ACHN (cell line): ENCODE results near the gene YIF1A.
"Not testable (repeated sequence)": the region's sequence is repeated elsewhere in the genome, so short reads cannot be mapped to it uniquely, and the experiment has no call there.

ENCODE experiments used
- DNase-seq: peaks from one replicate; pipeline ENCODE4 v3.0.0-alpha.2; 2015
- in situ Hi-C: cut with HindIII; loops from 2 replicates; pipeline ENCODE4 v1.10.0; 2017; ENCODE audit warnings: low sequenced_read_pairs, low pct_ligation_motif_present, low pct_unique_long_range_greater_than_20kb

YIF1A gene

GRCh38 chr11:66264914-66265313, 24.0 kb downstream of the YIF1A start:
- no peak for DNase-seq
- in situ Hi-C loops: no loop called here

- in situ Hi-C loops: no loop called here
- DNase-seq: no peak
Observed at GRCh38 chr11:66264383-66264782, 24.6 kb downstream of the YIF1A start.

- DNase-seq: no peak
- in situ Hi-C loops: no loop called here
Observed at GRCh38 chr11:66263785-66264184, 25.2 kb downstream of the YIF1A start.

DNA sequence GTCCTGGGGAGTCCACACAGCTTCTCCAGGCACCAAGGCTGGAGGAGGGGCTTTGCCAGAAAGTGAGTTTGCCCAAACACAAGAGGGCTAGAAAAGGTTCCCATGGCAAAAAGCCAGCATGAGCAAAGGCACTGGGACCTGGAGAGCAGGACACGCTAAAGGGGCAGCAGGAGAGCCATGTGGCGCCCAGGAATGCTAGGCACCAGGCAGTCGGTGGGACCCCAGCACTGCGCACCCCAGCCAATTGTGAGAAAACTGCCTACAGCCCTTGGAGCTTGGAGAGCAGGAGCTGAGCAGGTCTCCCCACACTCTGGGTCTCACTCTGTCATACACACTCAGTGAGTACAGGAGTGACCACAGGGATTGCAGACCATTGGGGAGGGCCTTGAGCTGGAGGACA, 25.7 kb downstream of the YIF1A start:
- in situ Hi-C loops: no loop called here
- DNase-seq: no peak

DNA sequence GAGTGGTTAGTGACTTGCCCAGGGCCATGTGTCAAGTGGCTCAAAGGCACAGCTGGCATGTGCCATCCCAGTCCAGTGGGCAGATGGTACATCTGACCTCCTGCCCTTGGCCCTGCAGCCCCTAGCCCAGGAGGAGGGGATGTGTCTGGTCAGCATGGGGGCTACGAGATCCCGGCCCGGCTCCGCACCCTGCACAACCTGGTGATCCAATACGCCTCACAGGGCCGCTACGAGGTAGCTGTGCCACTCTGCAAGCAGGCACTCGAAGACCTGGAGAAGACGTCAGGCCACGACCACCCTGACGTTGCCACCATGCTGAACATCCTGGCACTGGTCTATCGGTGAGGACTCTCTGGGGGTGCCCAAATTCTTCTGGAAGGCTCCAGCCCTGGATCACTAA, 26.2 kb downstream of the YIF1A start:
- no peak for DNase-seq
- in situ Hi-C loops: no loop called here

GRCh38 chr11:66262191-66262590, 26.8 kb downstream of the YIF1A start:
- in situ Hi-C loops: no loop called here
- DNase-seq: no peak

DNA sequence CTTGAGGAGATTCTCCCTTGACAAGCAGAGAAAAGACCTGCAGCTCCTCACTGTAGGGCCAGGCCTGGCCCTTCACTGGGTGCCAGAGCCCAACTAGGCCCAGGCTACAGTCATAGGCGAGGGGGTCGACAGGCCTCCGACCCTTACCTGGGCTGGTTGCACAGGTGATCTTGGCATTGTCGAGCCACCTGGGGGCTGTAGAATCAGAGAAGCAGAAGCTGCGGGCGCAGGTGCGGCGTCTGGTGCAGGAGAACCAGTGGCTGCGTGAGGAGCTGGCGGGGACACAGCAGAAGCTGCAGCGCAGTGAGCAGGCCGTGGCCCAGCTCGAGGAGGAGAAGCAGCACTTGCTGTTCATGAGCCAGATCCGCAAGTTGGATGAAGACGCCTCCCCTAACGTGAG, 27.4 kb downstream of the YIF1A start:
- in situ Hi-C loops: no loop called here
- no peak for DNase-seq

DNA sequence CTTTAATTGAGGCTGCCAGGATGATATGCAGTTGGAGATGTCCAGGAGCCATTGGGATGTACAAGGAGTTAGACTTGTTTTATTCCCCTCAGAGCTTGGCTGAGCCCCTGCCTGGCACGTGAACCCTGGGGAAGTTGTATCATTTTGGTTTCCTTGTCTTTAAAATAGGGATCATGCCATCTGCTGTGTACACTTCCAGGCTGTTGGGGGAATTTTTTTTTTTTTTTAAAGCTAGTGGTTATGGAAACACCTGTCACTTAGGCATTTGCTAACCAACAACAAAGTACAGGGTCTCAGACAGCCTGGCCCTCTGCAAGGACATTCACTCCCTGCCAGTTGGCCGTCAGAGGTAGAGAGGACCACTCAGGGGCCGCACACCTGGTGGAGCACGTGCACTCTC, 29.0 kb downstream of the YIF1A start:
- DNase-seq: no peak
- in situ Hi-C loops: no loop called here

- in situ Hi-C loops: no loop called here
- DNase-seq: no peak
Observed at GRCh38 chr11:66259225-66259624, 29.7 kb downstream of the YIF1A start.

GRCh38 chr11:66258473-66258893, 30.5 kb downstream of the YIF1A start:
- in situ Hi-C loops: no loop called here
- DNase-seq: no peak

- in situ Hi-C loops, DNase-seq: not testable (repeated sequence)
Observed at GRCh38 chr11:66253081-66253480, 35.9 kb downstream of the YIF1A start.

DNA sequence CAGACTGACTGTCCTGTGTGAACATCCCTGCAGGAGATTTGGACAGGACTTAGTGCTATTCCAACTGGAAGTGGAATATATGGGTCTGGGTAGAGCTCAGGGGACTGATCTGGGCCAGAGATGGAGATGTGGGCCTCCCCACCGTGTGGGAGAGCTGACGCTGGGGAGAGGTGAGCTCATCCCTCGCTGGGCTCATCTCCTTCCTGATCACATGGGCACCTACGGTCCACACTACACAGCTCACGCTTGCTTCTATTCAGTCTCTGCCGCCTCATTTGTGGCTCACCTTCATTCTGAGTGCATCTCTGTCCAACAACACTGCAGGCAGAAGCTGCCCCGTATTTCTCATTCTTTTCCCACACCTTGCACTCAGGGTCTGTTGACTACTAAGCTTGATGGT, 37.1 kb downstream of the YIF1A start:
- in situ Hi-C loops: no loop called here
- no peak for DNase-seq

DNA sequence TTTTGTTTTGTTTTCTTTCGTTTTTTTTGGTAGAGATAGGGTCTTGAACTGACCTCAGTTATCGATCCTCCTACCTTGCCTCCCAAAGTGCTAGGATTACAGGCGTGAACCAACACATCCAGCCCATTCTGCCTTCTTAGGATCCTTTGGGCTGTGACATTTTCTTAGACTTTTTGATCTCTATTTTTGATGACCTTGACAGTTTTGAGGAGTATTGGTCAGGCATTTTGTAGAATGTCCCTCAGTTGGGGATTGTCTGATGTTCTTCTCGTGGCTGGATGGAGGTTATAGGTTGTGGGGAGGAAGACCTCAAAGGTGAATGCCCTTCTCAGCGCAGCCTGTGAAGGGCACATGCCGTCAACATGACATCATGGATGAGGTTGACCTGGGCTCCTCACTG, 40.0 kb downstream of the YIF1A start:
- in situ Hi-C loops: no loop called here
- no peak for DNase-seq

DNA sequence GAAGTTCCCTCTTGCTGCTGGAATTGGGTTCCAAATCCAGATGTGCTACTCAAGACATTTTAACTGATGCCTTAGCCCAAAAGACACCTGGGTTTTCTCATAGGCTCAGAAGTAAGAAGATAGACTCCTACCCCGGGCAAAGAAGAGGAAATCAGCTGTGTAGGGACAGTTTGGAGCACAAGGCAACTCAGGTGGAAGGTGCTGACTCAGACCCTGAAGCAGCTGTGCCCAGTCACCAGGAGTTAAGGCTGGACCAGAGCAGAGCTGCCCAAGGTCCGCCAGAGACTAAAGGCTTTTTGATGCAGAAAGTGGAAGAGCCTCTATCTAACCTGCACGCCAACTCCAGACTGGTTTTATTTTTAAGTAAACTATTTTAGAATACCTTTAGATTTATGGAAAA, 41.1 kb downstream of the YIF1A start:
- in situ Hi-C loops: no loop called here

DNA sequence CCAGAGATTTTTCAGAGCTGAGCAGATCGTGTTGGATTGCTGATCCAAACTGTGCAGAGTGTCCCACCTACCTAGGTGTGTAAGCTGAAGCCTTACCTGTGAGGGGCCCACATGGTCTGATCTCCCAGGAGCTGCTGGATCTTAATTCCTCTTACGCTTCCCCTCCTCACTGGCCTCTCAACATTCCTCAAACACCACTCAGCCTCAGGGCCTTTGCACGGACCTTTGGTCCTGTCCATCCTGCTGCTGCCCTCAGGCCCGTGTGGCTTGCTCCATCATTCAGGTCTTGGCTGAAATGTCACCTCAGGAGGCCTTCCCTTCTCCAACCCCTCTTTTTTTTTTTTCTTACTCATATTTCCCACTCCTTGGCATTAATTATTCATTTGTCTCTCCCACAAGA, 41.6 kb downstream of the YIF1A start:
- in situ Hi-C loops: no loop called here
- peak; percentile 4 for DNase-seq

More for the DNA sequence above, 41.1 kb downstream of the YIF1A start:
- peak; percentile 24 for DNase-seq

DNA sequence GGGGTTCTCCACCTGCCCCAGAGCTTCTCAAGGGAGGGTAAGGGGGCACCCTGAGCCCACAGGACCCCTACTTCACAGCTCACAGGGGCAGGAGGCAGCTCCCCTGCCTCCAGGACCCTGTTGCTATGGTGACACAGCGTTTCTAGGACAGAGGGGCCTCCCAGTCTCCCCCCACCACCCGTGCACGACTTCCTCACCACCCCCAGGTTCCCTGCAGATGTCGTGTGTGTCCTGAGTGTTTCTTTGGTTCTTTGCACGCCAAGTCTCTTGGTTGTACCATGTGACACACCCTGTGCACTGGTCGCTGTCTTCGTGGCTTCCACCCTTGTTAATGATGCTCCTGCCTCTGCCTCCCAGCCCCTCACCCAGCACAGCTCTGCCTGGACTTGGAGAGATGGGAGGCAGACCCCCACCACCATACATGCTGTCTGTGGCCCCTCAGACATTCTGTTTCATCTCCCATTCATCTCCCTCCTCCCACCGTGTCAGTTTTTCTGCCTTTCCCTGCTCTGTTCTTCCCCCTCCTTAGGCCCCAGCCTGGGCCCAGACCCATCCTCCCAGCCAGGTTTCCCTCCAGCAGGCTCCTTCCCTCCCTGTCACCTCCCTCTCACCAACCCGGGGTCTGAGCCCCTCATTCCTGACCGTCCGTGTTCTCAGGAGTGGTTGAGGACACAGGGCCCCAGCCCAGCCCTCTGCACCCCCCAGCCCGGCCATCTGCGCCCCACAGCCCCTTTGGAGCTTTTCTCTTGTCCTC, 45.0 kb downstream of the YIF1A start:
- in situ Hi-C loops: no loop called here
- DNase-seq: no peak

- no peak for DNase-seq
- in situ Hi-C loops: no loop called here
Observed at GRCh38 chr11:66242095-66242765, 46.7 kb downstream of the YIF1A start.

DNA sequence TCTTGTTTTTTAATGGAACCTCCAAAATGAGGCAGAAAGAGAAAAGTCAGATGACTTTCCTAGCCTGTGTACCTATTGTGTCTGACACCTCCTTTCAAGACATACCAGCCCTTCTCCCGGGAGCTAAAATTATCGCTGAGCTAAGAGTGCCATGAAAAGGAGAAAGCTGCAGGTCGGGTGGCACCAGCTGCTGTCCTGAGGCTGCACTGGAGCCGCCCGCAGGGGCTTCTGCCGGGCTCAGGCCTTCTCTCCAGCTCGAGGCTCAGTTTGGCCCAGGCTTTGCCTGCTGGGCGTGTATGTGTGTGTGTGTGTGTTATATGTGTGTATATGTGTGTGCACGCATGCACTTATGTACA, 48.2 kb downstream of the YIF1A start:
- in situ Hi-C loops: no loop called here
- no peak for DNase-seq

DNA sequence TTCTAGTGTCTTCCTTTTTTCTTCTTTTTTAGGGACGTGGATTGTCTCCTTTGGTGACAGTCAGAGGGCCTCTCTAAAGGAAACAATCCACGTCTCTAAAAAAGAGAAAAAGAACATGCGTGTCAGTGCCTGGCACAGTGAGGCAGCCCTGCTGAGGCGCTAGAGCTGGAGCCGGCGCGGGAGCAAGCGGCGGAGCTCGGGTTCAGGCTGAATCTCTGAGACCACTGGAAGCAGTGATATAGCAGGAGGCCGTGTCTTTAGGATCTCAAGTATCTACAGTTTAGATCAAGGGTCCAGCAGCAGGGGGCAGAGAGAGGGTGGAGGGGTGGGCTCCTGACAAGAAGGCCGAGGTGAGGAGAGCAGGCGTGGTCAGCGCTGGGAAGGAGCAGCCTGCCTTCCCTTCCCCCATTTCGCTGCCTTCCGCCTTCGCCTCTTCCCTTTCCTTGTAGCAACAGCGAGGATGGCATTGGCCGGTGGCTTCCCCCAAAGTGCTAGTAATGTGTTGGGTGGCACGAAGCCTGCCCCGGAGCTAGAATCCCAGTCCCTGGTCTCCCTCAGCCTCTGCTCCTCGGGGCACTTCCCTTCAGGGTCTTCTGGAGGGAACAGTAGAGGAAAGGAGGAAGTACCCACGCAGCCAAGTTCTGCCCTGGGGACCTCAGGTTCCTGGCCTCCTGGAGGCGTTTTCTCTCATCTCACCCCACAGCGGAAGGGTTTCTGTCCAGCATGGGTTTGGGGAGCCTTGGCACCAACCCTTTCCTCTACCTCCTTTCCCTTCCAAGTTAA, 48.8 kb downstream of the YIF1A start:
- in situ Hi-C loops: no loop called here
- no peak for DNase-seq

DNA sequence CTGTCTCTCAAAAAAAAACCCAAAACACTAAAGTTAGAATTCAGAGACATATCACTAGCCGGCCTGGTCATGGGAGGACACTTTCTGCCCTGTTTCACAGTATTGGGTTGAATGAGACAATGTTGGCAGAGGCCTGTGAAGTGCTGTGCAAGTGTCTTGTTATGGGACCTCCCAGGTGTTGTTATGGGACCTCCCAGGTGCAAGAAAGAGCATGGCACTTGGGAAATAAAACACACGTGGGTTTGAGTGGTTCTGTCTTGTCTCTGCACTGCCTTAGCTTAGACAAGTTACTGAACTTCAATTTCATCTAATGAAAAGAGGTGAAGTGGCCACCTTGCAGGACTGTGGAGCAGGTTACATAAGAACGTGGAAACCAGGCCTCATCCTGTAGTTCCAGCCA, 49.4 kb downstream of the YIF1A start:
- in situ Hi-C loops: no loop called here
- no peak for DNase-seq
